Left kidney (tissue), 2 donors: ENCODE data around the gene VIT. TPM values are rescaled to one million over a fixed set of nuclear protein-coding genes. Genes with fewer than 3 reads are reported as not detected.

Experiments
- DNase-seq: peaks from one replicate; pipeline ENCODE4 v3.0.0-alpha.2; 2013
- polyA plus RNA-seq: library from polyadenylated mRNA; unstranded; fragments of 120-200 nt; gene quantifications from one replicate; pipeline ENCODE4 v1.2.1, GENCODE V29; 2013; ENCODE audit not compliant: insufficient read length

Gene VIT
- polyA plus RNA-seq, 1 donor, result 0.13 TPM

DNA sequence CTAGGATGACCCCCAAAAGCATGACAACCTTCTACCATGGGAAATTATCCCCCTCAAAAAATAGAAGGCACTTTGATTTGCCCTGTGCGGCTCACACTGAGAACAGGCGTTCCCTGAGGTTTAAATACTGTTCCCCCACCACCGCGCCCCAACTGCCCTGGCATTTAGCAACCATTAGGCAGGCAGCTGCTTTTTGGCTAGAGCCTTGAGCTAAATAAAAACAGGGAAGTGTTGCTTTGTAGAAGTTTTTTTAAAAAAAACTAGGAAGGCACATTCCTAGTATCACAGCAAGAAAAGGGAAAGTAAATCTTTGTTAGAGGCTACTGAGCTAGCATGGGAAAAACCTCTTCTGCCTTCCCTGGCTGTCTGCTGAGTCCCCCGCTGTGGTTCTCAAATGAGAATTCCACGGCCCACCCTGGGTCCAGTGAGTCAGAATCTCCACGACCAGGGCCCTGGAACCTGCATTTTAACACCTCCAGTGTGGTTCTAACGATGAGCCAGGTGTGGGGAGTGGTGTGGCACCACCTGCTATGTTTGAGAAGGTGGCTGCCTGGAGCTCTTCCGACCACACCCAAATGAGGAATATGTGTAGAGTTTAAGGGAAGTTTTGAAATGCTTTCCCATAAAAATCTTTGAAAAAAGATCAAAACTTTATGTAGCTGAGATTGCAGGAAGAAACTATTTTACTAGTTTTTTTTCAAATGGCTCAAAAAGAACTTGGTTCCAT lies 66.4 kb downstream of the VIT start:
- DNase-seq, result no peak

DNA sequence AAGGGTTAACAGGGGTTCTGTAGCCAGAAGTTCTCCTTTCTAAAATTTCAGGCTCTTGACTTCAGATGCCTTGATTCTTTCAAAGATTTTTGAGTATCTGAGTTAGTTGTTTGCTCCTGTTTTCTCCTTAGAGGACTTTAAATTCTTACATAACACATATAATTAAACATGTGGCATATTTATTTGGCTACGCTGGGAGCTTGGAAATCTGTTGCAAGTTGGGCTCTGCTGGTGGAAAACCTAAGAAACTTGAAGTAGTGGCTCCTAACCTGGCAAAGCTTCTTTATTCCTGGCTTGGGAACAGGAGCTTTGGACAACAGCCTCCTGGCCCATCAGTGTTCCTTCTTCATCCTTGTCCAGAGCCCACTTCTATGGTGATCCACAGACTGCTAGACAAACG lies 72.6 kb downstream of the VIT start:
- DNase-seq, result no peak

DNA sequence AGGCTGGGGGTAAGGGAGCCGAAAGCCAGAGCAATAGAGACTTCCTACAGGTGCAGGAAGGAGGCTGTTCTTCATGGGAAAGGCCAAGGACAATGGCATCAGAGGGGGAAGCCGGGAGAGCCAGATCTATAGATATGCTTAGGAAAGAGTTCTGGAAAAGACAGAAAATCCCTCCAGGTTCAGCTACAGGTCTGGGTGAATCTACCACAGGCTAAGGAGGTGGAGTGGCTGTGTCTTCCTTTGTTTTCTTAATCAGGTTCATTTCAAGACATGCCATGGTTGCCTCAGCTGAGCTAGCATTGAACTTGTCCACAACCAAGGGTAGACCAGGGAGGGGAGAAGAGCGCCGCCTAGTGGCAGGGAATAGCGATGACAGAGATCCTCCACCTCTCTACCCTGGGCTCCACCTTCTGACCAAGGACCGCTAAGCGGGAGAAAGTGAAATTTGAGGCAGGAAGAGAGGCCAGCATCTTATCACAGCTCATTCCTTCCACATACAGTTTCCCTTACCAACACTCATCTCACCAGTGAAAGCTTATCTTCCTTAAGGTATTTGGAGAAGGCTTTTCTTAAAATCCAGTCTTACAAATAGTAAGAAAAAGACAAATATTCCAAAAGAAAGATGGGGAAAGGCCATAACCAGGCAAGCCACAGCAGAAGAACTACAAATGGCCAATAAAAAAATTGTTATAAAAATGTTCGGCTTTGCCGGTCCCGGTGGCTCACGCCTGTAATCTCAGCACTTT lies 74.2 kb downstream of the VIT start:
- DNase-seq, result no peak

DNA sequence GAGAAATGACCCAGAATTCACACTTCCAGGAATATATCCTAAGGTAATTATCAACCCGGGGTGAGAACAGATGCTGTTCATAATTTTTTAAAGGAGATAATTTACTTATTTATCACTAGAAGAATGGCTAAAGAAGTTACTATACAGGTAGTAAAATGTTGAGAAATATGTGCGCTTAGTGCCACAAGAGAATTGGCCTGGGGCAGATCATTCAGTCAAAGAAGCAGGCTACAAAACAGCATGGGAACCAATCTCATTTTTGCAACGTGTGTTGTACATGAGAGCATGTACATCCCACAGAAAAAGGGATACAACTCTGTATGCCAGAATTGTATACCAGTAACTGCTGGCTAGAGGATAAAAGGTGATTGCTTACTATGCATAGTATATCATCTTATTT lies 75.2 kb downstream of the VIT start:
- DNase-seq, result no peak

DNA sequence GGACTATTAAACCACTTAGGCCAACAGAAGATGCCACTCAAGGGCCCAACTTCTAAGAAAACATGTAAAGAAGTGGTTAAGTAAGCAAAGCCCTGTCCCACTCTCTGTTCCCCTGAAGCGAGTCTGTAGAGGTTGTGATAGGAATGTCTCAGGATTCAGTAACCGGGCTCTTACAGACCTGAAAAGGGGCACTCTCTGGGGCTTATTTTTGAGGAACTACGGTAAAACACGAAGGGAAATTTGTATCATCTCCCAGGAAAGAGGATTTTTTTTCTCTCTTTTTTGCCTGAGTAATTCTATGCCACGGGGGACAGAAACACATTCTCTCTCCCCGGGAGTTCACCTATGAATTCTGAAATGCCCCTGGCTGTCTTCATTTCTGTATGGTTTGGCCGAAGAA lies 77.4 kb downstream of the VIT start:
- no peak for DNase-seq

DNA sequence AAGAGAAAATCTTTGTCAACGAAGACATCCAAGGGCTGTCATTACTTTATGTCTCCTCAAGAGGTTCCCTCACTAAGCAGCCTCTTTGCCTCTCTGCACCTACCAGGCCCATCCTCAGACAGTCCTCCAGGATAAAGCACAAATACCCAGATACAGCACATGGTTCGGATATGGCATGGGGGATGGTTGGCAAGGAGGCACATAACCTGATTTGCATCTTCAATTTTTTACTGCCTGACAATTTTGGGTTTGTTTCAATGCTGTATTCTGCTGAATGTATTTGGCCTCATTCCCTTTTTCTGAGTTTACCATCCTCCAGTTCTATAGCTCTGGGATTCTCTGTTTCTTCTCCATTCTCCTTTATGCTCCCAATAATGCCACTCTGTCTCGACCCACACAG lies 78.8 kb downstream of the VIT start:
- no peak for DNase-seq

DNA sequence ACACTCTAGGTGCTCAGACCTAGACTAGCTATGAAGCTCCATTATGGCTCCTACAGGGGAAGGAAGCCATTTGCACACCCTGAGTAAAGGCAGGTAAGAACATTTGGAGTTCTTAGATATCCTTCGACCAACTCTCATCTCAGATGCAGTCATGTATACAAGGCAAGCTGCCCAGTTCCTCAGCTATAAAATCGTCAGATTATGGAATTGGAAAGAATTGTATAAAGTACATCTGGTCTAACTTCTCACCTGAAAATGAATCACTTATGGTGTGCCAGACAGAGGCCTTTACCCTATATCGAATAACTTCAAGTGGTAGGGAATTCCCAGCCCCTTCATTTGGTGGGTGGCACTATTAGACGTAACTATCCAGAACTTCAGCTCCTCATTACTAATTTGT lies 79.3 kb downstream of the VIT start:
- DNase-seq, result no peak

DNA sequence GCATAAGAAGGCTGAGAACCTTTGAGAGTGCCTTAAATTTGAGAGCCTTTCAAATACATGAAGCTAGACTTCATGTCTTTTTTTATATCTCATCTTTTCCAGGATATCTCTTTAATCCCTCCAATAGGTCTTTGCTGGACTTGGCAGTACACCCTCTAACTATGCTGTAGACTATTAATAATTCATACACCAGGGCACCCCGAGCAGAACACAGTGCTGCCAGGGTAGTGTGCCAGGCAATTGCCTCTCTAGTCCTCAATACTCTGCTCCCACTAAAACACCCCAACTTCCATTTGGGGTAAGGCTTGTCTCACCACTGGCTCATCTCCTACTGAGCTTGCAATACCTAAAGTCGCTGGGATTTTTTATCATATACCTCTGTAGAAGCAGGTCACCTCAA lies 80.8 kb downstream of the VIT start:
- no peak for DNase-seq

DNA sequence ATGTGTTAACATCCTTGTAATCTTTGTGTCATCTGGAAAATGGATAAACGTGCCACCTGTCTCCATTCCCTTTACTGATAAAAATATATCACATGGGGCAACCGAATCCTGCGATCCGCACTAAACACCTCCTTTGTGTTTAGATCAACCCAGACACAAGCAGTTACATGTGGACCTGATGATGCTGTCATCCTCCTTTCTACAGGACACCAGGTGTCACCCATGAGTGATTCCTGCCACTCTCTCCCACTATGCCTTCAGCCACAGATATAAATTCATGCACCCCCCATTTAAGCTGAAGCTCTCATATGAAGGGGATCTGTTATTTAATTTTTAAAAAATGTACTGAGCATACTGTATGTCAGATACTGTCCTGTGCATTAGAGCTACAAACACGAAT lies 81.3 kb downstream of the VIT start:
- DNase-seq, result no peak

DNA sequence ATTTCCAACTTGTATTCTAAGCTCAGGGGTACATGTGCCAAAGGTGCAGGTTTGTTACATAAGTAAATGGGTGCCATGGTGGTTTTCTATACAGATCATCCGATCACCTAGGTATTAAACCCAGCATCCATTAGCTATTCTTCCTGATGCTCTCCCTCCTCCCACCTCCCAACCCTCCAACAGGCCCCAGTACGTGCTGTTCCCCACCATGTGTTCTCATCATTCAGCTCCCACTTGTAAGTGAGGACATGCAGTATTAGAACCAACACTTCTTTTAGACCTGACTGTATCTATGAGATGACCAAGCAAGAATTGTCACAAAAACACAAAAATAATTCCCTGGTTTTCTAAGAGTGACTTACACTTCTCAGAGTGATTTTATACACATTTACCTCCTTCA lies 83.0 kb downstream of the VIT start:
- no peak for DNase-seq

DNA sequence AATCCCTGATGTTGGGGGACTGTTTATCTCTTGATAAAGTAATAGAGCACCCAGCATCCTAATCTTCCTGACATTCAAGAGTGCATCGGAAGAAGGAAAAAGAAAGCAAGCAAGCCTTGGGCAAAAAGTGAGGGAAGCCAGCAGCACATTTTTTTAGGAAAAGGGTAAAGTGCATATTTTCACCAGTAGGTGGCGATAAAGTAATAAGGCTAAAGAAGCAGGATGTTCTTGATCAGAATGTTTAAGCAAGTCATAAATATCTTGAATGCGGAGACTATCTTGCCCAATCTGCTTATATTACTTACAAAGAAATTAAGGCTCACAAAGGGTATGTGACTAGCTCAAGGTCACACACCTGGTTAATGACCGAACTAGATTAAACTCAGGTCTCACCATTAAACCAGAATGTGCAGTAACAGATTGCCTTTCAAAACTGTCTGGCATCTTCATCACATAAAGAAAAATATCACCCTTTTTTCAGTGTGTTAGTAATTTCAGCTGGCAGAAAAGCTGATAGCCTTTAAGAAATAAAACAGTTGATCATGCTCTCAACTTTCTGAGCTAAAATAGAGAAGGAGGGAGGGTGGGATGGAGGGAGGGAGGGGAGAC lies 83.8 kb downstream of the VIT start:
- peak; percentile 64 for DNase-seq

DNA sequence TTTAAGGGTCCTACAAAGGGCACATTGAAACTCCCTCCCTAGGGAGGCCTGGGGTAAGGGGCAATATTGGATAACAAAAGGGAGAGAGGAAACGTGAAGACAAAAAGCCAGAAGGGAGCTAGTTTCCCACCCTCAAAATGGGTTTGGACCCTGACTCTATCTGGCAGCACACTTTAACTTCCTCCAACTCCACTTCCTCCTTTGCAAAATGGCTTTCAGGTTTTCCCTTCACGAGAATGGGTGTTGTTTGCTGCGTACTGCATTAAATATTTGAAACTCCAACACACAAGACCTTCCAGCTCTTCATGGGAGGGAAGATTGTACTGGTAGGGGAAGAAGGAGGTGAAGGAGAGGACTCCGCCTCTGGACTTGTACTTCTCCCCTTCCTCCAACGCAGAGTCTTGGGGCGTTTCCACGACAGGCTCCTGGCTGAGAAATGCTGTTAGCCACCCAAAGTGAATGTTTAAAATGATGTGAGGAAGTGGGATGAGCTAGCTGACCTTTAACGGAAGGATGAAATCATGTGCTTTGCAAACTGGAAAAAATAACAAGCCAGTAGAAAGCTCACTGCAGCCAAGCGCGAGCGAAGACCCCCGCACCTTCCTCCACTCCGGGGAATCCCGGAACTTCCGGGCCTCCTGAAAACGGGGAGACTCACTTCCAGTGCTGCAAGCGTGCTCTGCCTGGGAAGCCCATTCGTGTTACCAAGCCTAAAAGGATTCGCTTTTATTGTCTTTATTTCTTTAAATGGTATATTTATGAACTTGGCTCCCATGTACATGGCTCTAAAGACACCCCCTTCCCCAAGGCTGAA lies 85.6 kb downstream of the VIT start:
- DNase-seq, result no peak

DNA sequence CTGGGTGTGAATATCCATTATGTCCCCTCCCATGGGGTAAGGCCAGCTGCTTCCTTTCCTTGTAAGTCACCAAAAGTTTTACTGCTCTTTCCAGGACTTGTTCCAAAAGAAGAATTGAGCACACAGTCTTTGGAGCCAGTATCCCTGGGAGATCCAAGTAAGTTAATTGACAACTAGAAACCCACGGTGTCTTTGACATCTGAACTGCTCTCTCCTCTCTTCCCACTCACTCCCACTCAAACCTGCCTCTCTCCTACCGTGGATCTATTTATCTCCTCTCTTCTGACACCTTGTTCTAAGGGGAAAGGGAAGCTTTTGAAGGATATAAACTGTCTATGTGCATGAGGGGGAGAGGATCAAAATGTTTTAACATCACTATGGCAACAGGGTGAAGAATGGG lies 86.7 kb downstream of the VIT start:
- peak; percentile 48 for DNase-seq

DNA sequence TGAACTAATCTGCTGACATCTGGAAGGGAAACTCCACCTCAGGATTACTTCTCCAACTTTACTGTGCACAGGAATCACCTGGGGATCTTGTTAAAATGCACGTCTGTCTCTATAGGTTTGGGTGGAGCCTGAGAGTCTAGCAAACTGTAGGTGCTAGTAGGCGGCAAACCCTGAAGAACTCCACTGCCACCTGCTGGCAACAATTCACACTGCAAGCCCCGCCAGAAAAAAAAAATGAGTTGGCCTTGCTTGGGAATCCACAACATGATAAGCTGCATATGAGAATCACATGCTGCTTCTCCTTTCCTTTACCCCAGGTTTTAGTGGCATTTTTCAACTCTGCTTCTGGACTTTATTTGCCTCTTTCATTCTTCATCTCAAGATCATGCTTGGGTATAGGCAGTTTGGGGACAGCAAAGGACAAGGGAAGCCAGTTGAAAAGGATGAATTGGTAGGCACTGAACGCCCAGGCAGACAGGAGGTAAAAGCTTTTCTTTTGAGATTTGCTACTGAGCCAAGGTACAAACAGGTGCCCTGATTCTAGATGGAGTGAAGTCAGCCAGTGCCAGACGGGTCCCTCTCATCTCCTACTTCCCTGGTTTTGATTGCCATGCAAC lies 88.8 kb downstream of the VIT start:
- peak; percentile 80 for DNase-seq

DNA sequence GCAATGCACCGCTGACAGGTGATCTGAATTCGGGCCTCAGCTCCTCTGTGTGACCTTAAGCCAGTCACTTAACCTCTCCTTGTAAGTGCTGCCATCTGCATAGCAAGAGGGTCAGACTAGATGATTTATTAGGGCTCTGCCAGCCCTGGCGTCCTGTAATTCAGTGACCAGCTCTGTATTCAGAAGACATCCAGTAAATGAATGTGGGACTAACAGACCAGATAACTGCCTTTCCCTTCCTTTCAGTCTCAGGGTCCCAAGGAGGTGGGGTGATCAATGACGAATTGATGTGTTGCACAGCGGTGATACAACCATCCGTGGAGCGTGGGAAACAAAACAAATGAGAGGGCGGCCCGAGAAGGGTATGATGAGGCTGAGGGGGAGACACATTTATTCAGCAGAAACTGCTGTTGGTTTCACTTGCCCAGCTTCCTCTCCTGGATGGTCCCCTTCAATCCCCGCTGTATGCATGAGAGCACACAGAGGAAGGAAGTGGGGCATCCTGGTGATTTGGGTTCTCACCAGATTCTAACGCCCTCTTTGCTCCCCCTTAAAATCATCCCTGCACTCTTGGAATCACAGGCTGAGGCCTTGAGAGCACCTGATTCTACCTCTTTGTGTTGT lies 92.8 kb downstream of the VIT start:
- DNase-seq, result no peak

DNA sequence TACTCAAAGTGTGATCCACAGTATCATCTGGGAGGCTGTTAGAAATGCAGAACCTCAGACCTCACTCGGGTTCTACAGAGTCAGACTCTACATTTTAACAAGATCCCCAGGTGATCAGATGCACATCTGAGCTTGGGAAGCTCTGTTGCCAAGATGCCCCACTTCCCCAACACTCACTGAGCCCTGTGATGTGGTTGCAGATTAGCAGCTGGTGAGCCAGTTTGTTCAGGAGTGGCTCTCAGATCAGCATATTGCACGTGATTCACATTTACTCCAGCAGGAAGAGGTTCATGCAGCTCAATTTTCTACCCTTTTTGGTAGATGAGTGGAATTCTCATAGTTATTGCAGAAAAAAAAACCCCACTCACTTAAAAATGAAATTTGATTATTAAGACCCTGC lies 96.4 kb downstream of the VIT start:
- no peak for DNase-seq

DNA sequence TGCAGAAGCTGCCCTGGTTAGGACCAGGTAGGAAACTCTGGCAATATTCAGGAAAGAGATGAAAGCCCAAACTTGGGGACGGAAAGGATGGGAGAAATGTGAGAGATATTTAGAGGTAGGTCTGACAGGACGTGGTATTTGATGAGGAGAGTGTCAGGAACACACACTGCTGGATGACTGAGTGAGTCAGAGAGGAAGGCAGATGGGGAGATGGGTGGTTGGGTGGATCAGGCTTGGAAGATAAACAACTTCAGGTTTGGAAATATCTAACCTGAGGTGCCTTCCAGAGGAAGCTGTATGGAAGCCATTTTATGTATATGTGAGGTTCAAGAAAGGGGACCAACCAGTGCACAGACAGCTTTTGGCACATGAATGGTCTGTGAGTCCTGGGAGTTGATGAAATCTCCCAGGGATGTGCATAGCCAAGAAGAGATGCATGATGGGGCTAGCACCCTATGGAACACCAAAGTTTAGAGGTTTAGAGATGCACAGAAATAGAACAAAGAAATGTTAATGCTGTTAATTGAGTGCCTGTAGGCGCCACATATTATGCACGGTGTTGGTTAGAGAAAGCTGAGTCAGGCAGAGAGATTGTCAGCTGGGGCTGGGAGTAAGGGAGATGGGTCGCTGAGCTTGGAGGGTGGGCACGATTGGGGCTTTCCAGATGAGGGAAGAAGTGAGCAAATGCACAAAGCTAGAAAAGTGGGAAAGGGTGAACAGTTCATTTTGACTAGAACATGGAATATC lies 101.0 kb downstream of the VIT start:
- DNase-seq, result no peak

DNA sequence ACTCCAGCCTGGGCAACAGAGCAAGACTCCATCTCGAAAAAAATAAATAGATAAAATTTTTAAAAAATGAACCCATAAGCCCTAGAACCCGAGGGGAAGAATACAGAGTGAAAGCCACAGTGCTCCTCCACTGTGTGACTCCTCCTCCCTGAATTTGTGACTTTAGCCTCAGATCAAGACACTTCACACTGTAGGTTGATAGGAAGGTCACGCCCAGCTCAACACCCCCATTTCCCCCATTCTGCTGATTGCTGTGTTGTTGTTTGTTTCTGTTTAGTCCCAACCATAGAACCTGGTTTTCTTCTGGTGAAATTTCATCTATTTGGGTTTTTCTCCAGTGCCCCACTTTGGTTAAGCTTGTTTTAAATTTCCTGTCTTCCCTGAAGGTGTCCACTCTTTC lies 102.2 kb downstream of the VIT start:
- no peak for DNase-seq

DNA sequence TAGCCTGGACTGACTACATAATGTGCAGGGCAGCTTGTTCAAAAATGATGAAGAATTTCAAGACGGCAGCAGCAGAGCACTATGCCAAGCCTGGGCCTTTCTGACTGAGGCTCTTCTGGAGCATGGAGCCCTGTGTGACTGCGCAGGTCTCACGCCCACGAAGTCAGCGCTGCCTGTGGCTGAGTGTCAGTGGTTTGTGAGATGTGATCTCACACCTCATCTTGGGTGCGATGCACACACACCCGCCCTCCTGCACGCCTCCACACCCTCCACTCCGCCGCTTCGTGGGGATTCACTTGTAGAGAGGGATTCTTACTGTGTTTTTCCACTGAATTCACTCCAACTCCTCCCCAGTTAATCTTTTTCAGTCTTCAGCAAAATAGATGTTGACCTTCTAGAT lies 103.9 kb downstream of the VIT start:
- no peak for DNase-seq

DNA sequence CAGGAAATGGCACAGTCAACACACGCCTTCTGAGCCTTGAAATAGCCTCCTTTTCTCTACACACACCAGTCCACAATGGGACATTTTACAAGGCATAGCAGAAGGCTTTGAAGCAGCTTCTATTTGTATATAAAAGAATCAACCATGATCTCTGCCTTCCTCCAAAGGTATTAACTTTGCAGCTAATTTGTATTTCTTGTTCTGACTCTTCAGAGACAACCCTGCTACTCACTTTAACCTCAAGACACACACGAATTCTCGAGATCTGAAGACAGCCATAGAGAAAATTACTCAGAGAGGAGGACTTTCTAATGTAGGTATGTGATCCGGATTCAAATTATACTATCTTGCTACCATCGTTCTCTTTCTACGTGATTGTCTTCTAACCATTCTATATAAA lies 104.6 kb downstream of the VIT start:
- no peak for DNase-seq

DNA sequence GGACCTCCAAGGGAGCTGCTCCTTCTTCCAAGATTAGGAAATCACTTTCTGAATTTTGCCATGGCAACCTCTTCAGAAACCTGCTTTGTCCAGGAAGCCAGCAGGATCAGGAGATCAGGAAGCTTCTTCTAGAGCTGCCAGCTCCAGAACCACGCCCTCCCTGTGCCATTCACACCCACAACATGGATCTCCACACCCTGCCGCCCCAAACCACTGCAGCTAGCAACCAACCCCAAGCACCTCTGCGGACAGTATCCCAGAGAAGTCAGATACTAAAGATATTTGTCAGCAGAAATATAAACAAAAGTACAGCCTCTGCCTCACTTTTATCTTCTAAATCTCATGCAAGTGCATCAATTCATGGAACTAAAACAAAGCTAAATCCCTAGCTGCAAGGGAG lies 106.4 kb downstream of the VIT start:
- no peak for DNase-seq
